GM21423 (cell line): ENCODE data around the gene SNED1.

Source experiments
- ATAC-seq: cut with Tn5 transposase; IDR thresholded peaks from one replicate; pipeline ENCODE4 v1.9.1; 2021; ENCODE audit warnings: mild to moderate bottlenecking, moderate library complexity; ENCODE audit not compliant: unreplicated experiment

The SNED1 gene

GRCh38 chr2:241003830-241004564 is 5.6 kb downstream of the SNED1 start:
- no peak for ATAC-seq

GRCh38 chr2:241005569-241005968 is 7.2 kb downstream of the SNED1 start:
- ATAC-seq = no peak

- no peak for ATAC-seq
Observed at GRCh38 chr2:241006412-241006811, 8.0 kb downstream of the SNED1 start.

GRCh38 chr2:241007111-241007510 is 8.7 kb downstream of the SNED1 start:
- no peak for ATAC-seq

- no peak for ATAC-seq
Observed at GRCh38 chr2:241007880-241008710, 9.7 kb downstream of the SNED1 start.

- no peak for ATAC-seq
Observed at GRCh38 chr2:241008711-241009121, 10.3 kb downstream of the SNED1 start.

- ATAC-seq = no peak
Observed at GRCh38 chr2:241009191-241009590, 10.8 kb downstream of the SNED1 start.

GRCh38 chr2:241009601-241010530 is 11.4 kb downstream of the SNED1 start:
- no peak for ATAC-seq

GRCh38 chr2:241010531-241011295 is 12.3 kb downstream of the SNED1 start:
- no peak for ATAC-seq

GRCh38 chr2:241011296-241011600 is 12.8 kb downstream of the SNED1 start:
- no peak for ATAC-seq

- ATAC-seq = no peak
Observed at GRCh38 chr2:241011751-241012510, 13.5 kb downstream of the SNED1 start.

- no peak for ATAC-seq
Observed at GRCh38 chr2:241014224-241014623, 15.8 kb downstream of the SNED1 start.

- no peak for ATAC-seq
Observed at GRCh38 chr2:241014764-241015163, 16.3 kb downstream of the SNED1 start.

GRCh38 chr2:241015439-241015838 is 17.0 kb downstream of the SNED1 start:
- no peak for ATAC-seq

- ATAC-seq = no peak
Observed at GRCh38 chr2:241017228-241017940, 19.0 kb downstream of the SNED1 start.

- no peak for ATAC-seq
Observed at GRCh38 chr2:241018051-241018891, 19.9 kb downstream of the SNED1 start.

GRCh38 chr2:241019441-241020139 is 21.2 kb downstream of the SNED1 start:
- no peak for ATAC-seq

GRCh38 chr2:241020201-241020600 is 21.8 kb downstream of the SNED1 start:
- ATAC-seq = no peak
